ENCODE results near the gene XPO5.
"Not testable (repeated sequence)": the region's sequence is repeated elsewhere in the genome, so short reads cannot be mapped to it uniquely, and the experiment has no call there.

The XPO5 gene

DNA sequence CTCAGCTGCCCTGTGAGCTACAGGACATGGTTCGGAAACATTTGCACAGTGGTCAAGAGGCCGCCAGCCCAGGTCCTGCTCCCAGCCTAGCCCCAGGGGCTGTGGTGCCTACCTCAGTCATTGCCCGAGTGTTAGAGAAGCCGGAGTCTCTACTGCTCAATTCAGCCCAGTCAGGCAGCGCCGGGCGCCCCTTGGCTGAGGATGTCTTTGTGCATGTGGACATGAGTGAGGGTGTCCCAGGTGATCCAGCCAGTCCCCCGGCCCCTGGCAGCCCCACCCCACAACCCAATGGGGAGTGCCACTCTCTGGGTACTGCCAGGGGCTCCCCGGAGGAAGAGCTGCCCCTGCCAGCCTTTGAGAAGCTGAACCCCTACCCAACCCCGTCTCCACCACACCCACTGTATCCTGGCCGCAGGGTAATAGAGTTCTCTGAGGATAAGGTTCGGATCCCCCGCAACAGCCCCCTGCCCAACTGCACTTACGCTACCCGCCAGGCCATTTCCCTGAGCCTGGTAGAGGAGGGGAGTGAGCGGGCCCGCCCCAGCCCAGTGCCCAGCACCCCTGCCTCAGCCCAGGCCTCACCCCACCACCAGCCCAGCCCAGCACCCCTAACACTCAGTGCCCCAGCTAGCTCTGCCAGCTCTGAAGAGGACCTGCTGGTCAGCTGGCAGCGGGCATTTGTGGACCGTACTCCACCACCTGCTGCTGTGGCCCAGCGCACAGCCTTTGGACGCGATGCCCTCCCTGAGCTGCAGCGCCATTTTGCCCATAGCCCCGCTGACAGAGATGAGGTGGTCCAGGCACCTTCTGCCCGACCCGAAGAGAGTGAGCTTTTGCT is 70.9 kb downstream of the XPO5 start:
- no peak for DNase-seq (ENCODE audit: low read depth)
- no peak overlapping the region for H3K4me3 ChIP-seq (replicated peaks; ENCODE audit: low read depth, low read length)
- TF ChIP-seq, protein P1, sequence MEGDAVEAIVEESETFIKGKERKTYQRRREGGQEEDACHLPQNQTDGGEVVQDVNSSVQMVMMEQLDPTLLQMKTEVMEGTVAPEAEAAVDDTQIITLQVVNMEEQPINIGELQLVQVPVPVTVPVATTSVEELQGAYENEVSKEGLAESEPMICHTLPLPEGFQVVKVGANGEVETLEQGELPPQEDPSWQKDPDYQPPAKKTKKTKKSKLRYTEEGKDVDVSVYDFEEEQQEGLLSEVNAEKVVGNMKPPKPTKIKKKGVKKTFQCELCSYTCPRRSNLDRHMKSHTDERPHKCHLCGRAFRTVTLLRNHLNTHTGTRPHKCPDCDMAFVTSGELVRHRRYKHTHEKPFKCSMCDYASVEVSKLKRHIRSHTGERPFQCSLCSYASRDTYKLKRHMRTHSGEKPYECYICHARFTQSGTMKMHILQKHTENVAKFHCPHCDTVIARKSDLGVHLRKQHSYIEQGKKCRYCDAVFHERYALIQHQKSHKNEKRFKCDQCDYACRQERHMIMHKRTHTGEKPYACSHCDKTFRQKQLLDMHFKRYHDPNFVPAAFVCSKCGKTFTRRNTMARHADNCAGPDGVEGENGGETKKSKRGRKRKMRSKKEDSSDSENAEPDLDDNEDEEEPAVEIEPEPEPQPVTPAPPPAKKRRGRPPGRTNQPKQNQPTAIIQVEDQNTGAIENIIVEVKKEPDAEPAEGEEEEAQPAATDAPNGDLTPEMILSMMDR (IDR thresholded peaks at IDR 0.05; ENCODE audit: low read length, missing control alignments), result no peak

DNA sequence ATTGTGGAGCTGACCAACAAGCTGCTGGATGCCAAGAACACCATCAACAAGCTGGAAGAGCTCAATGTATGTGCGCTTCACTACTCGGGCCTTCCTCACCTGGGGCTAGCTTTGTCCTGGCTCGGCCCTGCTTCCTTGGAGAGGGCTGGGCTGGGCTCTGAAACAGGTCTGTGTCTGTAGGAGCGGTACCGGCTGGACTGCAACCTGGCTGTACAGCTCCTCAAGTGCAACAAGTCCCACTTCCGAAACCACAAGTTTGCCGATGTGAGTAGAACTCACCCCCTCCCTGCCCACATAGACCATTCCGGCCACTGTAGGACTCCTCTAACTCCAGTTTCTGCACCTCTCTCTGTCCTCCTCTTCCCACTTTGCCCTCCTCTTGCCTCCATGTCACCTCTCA is 72.4 kb downstream of the XPO5 start:
- H3K4me3 ChIP-seq (replicated peaks; ENCODE audit: low read depth, low read length), result no peak overlapping the region
- DNase-seq (ENCODE audit: low read depth), result no peak
- TF ChIP-seq, protein P1 (IDR thresholded peaks at IDR 0.05; ENCODE audit: low read length, missing control alignments), result no peak

DNA sequence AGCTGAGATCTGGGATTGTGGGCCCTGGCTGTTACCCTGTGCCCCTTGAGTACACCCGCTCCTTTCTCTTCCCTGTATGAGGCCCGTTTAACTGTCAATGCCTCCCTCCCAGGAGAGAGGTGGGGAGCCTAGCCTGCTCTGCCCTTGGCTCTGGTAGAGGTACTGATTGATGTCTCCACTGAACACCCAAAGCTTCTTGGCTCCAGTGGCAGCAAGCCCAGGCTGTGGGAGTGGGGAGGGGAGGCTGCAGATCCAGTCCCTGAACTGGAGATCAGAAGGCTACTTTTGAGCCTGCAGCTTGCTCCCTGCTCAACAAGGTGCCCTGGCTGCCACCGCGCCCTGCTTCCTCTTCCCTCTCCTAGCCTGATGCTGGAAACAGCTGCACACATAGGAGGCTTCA is 73.2 kb downstream of the XPO5 start:
- TF ChIP-seq, protein P1 (IDR thresholded peaks at IDR 0.05; ENCODE audit: low read length, missing control alignments), result no peak
- no peak for DNase-seq (ENCODE audit: low read depth)

DNA sequence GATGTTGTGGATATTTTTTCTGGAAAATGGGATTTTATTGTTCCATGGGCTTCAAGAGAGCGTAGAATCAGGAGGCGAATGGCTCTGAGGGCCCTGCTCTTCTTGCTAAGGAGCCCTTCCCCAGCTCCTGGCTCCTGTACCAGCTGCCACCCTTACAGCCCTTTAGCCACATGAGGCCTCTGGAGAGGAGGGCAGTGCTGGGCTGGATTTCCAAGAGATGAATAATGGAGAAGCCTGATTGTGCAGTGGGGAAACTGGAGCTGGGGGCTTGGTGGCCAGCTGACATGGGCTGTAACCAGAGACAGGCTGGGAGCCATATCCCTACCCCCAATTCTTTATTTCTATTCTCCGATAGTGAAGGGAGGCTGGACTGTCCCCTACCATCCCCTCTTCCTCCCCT is 74.9 kb downstream of the XPO5 start:
- no peak overlapping the region for H3K4me3 ChIP-seq (replicated peaks; ENCODE audit: low read depth, low read length)
- TF ChIP-seq, protein P1 (IDR thresholded peaks at IDR 0.05; ENCODE audit: low read length, missing control alignments), result no peak
- DNase-seq (ENCODE audit: low read depth), result no peak

More for the DNA sequence above, 73.2 kb downstream of the XPO5 start:
- H3K4me3 ChIP-seq (replicated peaks; ENCODE audit: low read depth, low read length), result no peak overlapping the region

DNA sequence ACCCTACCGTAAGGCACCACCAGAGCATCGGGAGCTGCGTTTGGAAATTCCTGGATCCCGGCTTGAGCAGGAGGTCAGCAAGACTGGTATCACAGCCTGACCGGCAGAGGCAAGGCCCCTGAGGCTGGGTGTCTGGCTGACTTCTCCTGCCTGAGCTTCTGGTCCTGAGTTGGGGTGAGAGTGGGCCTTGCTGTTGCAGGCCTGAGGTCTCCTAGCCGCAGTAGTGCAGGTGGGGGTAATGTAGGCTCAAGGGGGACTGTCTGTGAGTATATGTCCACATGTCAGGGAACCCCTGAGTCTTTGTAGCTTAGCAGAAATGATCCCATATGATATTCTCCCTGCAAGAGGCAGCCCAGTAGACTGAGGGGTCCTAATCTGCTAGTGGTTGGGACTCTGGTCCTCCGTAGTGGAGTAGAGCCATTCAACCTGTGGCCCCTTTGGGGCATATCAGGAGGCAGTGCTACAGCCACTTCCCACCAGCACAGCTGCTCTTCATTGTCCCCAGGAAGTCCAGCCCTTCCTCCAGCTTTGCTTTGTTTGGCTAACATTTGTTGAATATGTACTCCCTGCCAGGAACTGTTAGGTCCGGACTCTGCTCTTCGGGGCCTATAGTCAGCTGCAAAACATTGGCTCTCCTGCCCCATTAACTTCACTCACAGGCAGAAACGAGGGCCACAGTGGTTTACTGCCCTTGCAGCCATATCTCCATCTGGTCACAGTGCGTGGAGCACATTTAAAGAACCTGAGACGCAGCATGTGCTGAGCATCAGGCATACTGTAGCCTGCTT is 76.6 kb downstream of the XPO5 start:
- no peak for DNase-seq (ENCODE audit: low read depth)
- TF ChIP-seq, protein P1 (IDR thresholded peaks at IDR 0.05; ENCODE audit: low read length, missing control alignments), result no peak
- H3K4me3 ChIP-seq (replicated peaks; ENCODE audit: low read depth, low read length), result no peak overlapping the region

DNA sequence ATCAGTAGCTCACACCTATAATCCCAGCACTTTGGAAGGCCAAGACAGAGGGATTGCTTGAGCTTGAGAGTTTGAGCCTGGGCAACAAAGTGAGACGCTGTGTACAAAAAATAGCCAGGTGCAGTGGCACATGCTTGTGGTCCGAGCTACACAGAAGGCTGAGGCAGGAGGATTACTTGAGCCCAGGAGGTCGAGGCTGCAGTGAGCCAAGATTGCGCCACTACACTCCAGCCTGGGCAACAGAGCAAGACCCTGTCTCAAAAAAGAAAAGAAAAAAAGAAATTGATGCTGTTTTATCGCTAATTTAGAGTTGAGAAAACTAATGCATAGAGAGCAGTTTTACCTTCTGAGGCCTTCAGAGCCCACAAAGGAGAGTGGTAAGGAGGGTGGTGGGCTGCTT is 77.5 kb downstream of the XPO5 start:
- not testable (repeated sequence) for DNase-seq (ENCODE audit: low read depth); H3K4me3 ChIP-seq (replicated peaks; ENCODE audit: low read depth, low read length)

DNA sequence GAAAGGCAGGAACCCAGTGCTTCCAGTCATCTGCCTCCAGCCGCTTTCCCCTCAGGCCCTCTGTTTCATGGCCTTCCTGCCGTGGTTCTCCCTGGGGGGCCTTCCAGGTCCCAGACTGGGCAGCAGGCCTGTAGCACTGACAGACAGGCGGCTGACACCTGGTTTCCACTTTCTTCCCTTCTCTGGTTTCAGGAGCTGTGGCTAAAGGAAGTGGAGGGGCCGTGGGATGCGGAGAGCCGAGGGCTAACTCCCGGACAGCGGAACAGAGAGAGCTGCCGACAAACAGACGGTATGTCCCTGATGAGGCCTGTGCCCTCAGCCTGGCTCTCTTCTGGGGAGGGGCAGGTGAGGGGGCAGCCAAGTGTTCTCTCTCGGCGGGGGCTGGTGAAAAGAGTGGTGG is 78.1 kb downstream of the XPO5 start:
- no peak for DNase-seq (ENCODE audit: low read depth)
- H3K4me3 ChIP-seq (replicated peaks; ENCODE audit: low read depth, low read length), result no peak overlapping the region
- TF ChIP-seq, protein P1 (IDR thresholded peaks at IDR 0.05; ENCODE audit: low read length, missing control alignments), result no peak

Data from fibroblast of pulmonary artery (primary cell).